Endothelial cell of umbilical vein (primary cell): ENCODE data around the gene LANCL3. TPM values are rescaled to one million over a fixed set of nuclear protein-coding genes. Genes with fewer than 3 reads are reported as not detected.

Experiments used
- BruUV-seq: library from RNA; stranded (reverse); fragments of 400-500 nt; replicated peaks from 2 replicates; lab custom pipeline; 2021; lab: Mats Ljungman, UMichigan
- CTCF ChIA-PET: fragments of 300-600, 350-600 bp; sonication (Branson Sonifier 250); formaldehyde crosslinking; loops from one replicate; lab custom pipeline; 2021; ENCODE audit warnings: antibody characterized with exemption, inconsistent platforms; lab: Charles Lee
- POLR2A ChIA-PET: fragments of 300-600, 350-600 bp; sonication (Branson Sonifier 250); formaldehyde crosslinking; loops from one replicate; lab custom pipeline; 2021; ENCODE audit warnings: antibody characterized with exemption, inconsistent platforms; lab: Charles Lee
- DNase-seq: peaks from one replicate; pipeline ENCODE4 v3.0.0-alpha.2; 2011; ENCODE audit warnings: low read depth, low spot score
- FAIRE-seq: peaks from 2 replicates; lab custom pipeline; 2011; peaks lifted over from hg19 to GRCh38; lab: Jason Lieb, UNC
- H2AFZ ChIP-seq: 2 replicates; pipeline ENCODE4 v1.6.0; 2012; ENCODE audit warnings: low read depth, low read length, control low read depth, inconsistent platforms
- H3K27ac ChIP-seq: 2 replicates; pipeline ENCODE4 v1.5.1; 2011; ENCODE audit warnings: low read depth, mild to moderate bottlenecking, control low read depth, low read length, moderate library complexity; ENCODE audit not compliant: insufficient read depth
- H3K27me3 ChIP-seq, 2 experiments: 2 replicates each; pipeline versions ENCODE4 v1.6.0 to v1.6.1; 2011; ENCODE audit warnings: low read length in 2 of 2, mixed read lengths in 1 of 2; ENCODE audit not compliant: control insufficient read depth in 2 of 2, insufficient read depth in 2 of 2
- H3K36me3 ChIP-seq, 2 experiments: 2 replicates in 1 of 2; 3 replicates in 1 of 2; pipeline ENCODE4 v1.5.1; 2011; ENCODE audit warnings: low read length in 2 of 2, mild to moderate bottlenecking in 1 of 2, moderate library complexity in 1 of 2; ENCODE audit not compliant: control insufficient read depth in 2 of 2, insufficient read depth in 2 of 2; ENCODE audit errors: extremely low read depth in 1 of 2
- H3K4me1 ChIP-seq: 3 replicates; pipeline ENCODE4 v1.5.1; 2011; ENCODE audit warnings: mild to moderate bottlenecking, low read length; ENCODE audit not compliant: control insufficient read depth, insufficient read depth; ENCODE audit errors: extremely low read depth
- H3K4me2 ChIP-seq: 2 replicates; pipeline ENCODE4 v1.6.1; 2011; ENCODE audit warnings: low read length, control low read depth, mixed read lengths; ENCODE audit not compliant: insufficient read depth
- H3K4me3 ChIP-seq, 3 experiments: fragments of 200-600 bp in 1 of 3; sonication (generic), shearing (Covaris generic) in 1 of 3; replicated peaks in 1 of 3; 2 replicates each; pipeline ENCODE4 v1.5.1; 2011 to 2016; ENCODE audit warnings: control low read depth in 3 of 3, low read length in 3 of 3, mild to moderate bottlenecking in 2 of 3, inconsistent platforms in 1 of 3, low read depth in 1 of 3, moderate library complexity in 1 of 3; ENCODE audit not compliant: insufficient read depth in 1 of 3
- H3K79me2 ChIP-seq: 2 replicates; pipeline ENCODE4 v1.6.0; 2012; ENCODE audit warnings: low read length, inconsistent platforms; ENCODE audit not compliant: control insufficient read depth, insufficient read depth
- H3K9ac ChIP-seq: replicated peaks from 2 replicates; pipeline ENCODE3; 2011; ENCODE audit warnings: low read length, control low read depth; ENCODE audit not compliant: insufficient read depth; ENCODE audit errors: extremely low read depth
- H3K9me1 ChIP-seq: replicated peaks from 3 replicates; pipeline ENCODE4 v1.6.0; 2011; ENCODE audit warnings: mild to moderate bottlenecking, low read length; ENCODE audit not compliant: control insufficient read depth, insufficient read depth; ENCODE audit errors: extremely low read depth
- H3K9me3 ChIP-seq: replicated peaks from 2 replicates; pipeline ENCODE4 v1.5.1; 2012; ENCODE audit warnings: low read length, inconsistent platforms; ENCODE audit not compliant: control insufficient read depth, insufficient read depth
- H4K20me1 ChIP-seq: replicated peaks from 2 replicates; pipeline ENCODE3; 2011; ENCODE audit warnings: mild to moderate bottlenecking, low read length; ENCODE audit not compliant: control insufficient read depth, insufficient read depth; ENCODE audit errors: extremely low read depth
- EZH2 ChIP-seq: IDR thresholded peaks from 2 replicates; pipeline ENCODE4 v1.6.1; 2012; ENCODE audit warnings: borderline replicate concordance, low read depth, mild to moderate bottlenecking, moderate library complexity, low read length, inconsistent platforms; ENCODE audit not compliant: severe bottlenecking
- FOS ChIP-seq: IDR thresholded peaks from 2 replicates; pipeline ENCODE4 v1.6.1; 2011; ENCODE audit warnings: mild to moderate bottlenecking, low read length, moderate library complexity, borderline replicate concordance; ENCODE audit not compliant: insufficient read depth
- GATA2 ChIP-seq: IDR thresholded peaks from 2 replicates; pipeline ENCODE4 v1.7.0; 2011; ENCODE audit warnings: low read depth, mild to moderate bottlenecking, moderate library complexity, mixed read lengths, low read length; ENCODE audit not compliant: insufficient read length, insufficient read depth
- POLR2A ChIP-seq: IDR thresholded peaks from 2 replicates; pipeline ENCODE4 v1.6.1; 2012; ENCODE audit warnings: low read depth, mild to moderate bottlenecking, control low read depth, low read length
- POLR2AphosphoS5 ChIP-seq: IDR thresholded peaks from 2 replicates; pipeline ENCODE4 v1.6.1; 2012; ENCODE audit warnings: low read depth, mild to moderate bottlenecking, control low read depth, low read length, moderate library complexity; ENCODE audit not compliant: insufficient read depth
- dilution Hi-C: fragments of 300-500 bp; cut with MboI; formaldehyde crosslinking; loops from one replicate; pipeline ENCODE4 v1.15.0; 2019; ENCODE audit warnings: low sequenced_read_pairs; ENCODE audit not compliant: extremely low pct_ligation_motif_present
- intact Hi-C: fragments of 100-400 bp; cut with micrococcal nuclease; formaldehyde crosslinking; loops from one replicate; pipeline ENCODE4 v1.10.0; 2022
- polyA plus RNA-seq, 4 experiments: library from polyadenylated mRNA; depleted of rRNA in 3 of 4; stranded (reverse) in 3 of 4; unstranded in 1 of 4; fragments of >200 nt; gene quantifications; 2 replicates each; pipeline versions ENCODE4 v1.2.1 to v1.2.3, GENCODE V29; 2011 to 2012; ENCODE audit warnings: missing spikeins in 1 of 4
- total RNA-seq: library from RNA; stranded (reverse); gene quantifications from 2 replicates; pipeline ENCODE4 v1.2.3, GENCODE V29; 2021
- TF ChIP-seq, protein P1 (sequence below), 2 donors: IDR thresholded peaks; 1 replicate in 1 of 2; 2 replicates in 1 of 2; pipeline ENCODE4 v1.5.1; 2011; ENCODE audit warnings: low read length in 2 of 2, mild to moderate bottlenecking in 2 of 2, moderate library complexity in 2 of 2, control low read depth in 1 of 2, inconsistent platforms in 1 of 2, low read depth in 1 of 2; ENCODE audit not compliant: insufficient read depth in 1 of 2; ENCODE audit errors: extremely low read depth in 1 of 2
- TF ChIP-seq, protein P2 (sequence below): IDR thresholded peaks from 2 replicates; pipeline ENCODE4 v1.6.1; 2011; ENCODE audit not compliant: insufficient read depth, insufficient read length

Gene LANCL3
- total and polyA plus RNA-seq, 2 donors (not counting 3 experiments of a cell fraction or from before 2014, with no cell fraction given) = 0.12 to 1.5 TPM

DNA sequence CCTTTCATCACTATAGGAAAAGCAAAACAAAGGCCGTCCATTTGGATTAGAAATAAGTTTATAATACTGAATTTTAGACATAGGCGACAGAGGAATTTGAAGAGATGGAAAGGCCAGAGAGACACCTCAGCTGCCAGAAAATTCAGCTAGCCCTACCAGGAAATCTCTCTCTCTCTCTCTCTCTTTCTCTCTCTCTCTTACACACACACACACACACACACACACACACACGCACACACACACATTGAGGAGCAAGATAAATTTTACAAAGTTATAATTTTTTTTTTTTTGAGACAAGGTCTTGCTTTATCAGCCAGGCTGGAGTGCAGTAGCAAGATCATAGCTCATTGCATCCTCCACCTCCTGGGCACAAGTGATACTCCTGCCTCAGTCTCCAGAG, 115.5 kb downstream of the LANCL3 start:
- ChIA-PET CTCF (no interaction called here), POLR2A (no interaction called here)
- FAIRE-seq = peak; percentile 37
- Histone ChIP-seq H3K9me3 (no peaks in the 10 kb centered on the region), H3K27ac (no peak overlapping the region), H4K20me1 (no peaks in the 10 kb centered on the region), H3K4me3 (no peak overlapping the region), H3K79me2 (no peaks in the 10 kb centered on the region), H3K9ac (no peak overlapping the region), H3K9me1 (no peaks in the 10 kb centered on the region), H3K4me1 (no peaks in the 10 kb centered on the region), H3K27me3 (no peaks in the 10 kb centered on the region), H3K4me2 (no peak overlapping the region), H3K36me3 (no peaks in the 10 kb centered on the region), H2AFZ (no peak overlapping the region)
- dilution Hi-C loops (no loop called here), intact Hi-C loops (no loop called here)
- TF ChIP-seq, protein P1, sequence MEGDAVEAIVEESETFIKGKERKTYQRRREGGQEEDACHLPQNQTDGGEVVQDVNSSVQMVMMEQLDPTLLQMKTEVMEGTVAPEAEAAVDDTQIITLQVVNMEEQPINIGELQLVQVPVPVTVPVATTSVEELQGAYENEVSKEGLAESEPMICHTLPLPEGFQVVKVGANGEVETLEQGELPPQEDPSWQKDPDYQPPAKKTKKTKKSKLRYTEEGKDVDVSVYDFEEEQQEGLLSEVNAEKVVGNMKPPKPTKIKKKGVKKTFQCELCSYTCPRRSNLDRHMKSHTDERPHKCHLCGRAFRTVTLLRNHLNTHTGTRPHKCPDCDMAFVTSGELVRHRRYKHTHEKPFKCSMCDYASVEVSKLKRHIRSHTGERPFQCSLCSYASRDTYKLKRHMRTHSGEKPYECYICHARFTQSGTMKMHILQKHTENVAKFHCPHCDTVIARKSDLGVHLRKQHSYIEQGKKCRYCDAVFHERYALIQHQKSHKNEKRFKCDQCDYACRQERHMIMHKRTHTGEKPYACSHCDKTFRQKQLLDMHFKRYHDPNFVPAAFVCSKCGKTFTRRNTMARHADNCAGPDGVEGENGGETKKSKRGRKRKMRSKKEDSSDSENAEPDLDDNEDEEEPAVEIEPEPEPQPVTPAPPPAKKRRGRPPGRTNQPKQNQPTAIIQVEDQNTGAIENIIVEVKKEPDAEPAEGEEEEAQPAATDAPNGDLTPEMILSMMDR (IDR thresholded peaks at IDR 0.05; ENCODE audit: extremely low read depth in 1 of 2, insufficient read depth in 1 of 2, low read depth in 1 of 2, low read length in 2 of 2) = no peak
- no peak for TF ChIP-seq GATA2
- TF ChIP-seq FOS = no peak
- no peak for TF ChIP-seq EZH2
- no peak for TF ChIP-seq POLR2A
- TF ChIP-seq, protein P2, sequence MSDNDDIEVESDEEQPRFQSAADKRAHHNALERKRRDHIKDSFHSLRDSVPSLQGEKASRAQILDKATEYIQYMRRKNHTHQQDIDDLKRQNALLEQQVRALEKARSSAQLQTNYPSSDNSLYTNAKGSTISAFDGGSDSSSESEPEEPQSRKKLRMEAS = no peak
- no peak for TF ChIP-seq POLR2AphosphoS5
- DNase-seq = no peak
- no TSS peak for BruUV-seq
